GM18511 (cell line): Measurements from ENCODE around the gene PLTP.
"Not testable (repeated sequence)": the region's sequence is repeated elsewhere in the genome, so short reads cannot be mapped to it uniquely, and the experiment has no call there.

Experiments used
- ATAC-seq: cut with Tn5 transposase; IDR thresholded peaks from one replicate; pipeline ENCODE4 v1.9.1; 2021; ENCODE audit warnings: mild to moderate bottlenecking, moderate library complexity; ENCODE audit not compliant: unreplicated experiment

Gene PLTP

DNA sequence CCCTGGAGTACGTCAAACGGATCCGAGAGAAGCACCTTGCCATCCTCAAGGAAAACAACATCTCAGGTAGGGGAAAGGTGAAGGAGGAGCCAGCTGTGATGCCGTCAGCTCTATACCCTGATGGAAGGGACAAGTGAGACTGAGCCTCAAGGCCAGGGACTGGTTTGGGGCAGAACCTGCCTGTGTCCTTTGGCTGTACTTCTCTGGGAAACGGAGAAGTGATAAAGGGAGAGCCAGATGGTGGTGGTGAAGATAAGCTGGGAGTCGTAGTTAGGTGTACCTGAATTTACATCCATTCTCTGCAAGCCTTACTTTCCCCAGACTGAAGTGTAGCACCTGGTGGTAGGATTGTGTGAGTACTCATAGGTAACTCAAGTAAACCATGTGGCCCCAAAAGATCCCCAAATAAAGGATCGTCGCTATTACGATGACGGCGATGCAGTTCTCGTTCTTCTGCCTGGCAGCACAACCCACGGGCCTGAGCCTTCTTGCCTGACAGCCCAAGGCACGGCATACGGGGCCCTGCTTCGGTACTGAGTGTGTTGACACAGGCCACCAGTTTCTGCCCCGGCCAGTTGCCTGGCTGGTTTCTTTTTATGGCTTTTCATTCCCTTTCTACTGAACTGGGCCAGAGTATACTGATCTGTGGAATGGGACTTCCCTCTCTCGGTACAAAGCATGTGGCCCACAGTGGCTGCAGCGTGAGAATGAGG, 33.2 kb upstream of the PLTP start:
- no peak for ATAC-seq

GRCh38 chr20:45944151-45944964, 32.4 kb upstream of the PLTP start:
- no peak for ATAC-seq

DNA sequence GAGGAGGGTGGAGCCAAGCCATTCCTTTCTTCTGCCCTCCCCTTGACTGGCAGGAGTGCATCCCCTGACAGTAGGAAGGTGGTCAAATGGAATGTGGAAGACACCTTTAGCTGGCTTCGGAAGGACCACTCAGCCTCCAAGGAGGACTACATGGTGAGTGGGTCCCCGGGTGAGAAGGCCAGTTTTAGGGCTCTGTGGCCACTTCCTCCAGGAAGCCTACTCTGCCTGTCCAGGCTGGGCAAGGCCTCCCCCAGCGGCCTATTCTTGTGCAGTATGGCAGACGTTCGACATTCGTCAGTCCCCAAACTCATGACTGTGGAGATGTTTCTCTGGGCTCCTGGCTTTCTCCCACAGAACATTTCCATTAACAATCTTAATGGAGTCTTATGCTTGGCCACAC, 31.7 kb upstream of the PLTP start:
- no peak for ATAC-seq

DNA sequence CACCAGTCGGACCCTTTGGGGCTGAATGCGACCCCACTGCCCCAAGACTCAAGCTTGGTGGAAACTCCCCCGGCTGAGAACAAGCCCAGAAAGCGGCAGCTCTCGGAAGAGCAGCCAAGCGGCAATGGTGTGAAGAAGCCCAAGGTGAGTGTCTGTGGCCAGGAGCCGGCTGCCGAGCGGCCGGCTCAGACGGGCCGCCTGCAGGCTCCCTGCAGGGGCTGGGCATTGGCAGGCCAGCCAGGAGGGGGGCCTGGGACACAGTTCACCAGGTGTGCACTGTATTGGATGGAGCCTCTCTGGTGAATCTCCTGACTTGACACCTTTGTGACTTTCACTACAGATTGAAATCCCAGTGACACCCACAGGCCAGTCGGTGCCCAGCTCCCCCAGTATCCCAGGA, 28.5 kb upstream of the PLTP start:
- no peak for ATAC-seq

DNA sequence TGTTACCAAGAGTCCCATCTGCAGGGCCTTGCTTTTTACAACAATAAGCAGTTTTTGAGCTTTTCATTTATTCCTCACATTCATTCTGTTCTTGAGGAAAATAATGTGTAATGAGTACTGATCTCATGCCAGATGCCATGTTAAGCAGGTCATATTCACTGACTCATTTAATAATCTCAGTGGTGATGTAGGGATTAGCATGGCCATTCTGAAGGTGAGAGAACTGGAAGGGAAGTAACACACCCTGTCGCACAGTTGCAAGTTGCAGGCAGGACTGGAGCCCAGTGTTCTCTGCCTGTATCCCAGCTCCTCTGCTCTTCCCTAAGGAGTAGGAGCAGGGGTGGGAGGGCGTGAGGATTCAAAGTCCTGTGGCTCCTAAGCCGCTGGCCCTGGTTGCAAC, 28.1 kb upstream of the PLTP start:
- no peak for ATAC-seq

- no peak for ATAC-seq
These were observed 26.9 kb upstream of the PLTP start for GRCh38 chr20:45938727-45939438.

GRCh38 chr20:45937765-45938164, 25.8 kb upstream of the PLTP start:
- ATAC-seq, result no peak

GRCh38 chr20:45935416-45936046, 23.6 kb upstream of the PLTP start:
- ATAC-seq, result peak; percentile 21

DNA sequence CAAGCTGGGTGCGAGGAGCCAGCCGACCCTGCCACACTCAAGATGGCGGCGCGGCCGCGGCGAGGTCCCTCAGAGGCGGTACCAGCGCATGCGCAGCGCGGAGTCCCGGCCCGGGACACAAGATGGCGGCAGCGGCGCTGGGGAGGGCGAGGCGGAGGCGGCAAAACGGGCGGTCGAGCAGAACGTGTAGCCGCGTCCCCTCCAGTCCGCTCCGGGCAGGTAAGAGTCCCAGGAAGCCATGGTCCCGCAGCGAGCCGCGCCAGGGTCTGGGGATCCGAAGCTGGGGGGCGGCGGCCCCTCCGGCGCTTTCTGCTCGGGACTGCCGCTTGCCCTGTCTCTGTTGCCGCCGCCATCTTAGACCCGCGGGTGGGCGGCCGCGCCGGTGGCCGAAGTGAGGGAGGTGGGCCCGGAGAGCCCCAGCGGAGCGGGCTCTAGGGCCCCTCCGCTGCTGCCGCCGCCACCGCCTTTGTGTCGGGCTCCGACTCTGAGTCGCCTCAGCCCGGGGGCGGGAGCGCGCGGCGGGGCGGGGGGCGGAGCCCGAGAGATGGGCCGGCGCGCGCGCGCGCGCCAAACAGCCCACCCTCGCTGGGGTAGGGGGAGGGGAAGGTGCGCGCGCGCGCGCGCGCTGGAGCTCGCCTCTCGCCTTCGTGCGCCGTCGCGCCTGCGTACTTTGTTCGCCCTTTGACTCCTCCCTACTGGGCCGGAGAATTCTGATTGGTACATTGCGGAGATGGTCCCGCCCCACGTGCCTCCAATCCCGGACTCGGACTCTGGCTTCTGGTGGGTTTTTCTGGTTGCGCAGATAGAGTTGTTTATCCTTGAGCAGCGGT, 22.8 kb upstream of the PLTP start, which contains the start of gene PCIF1:
TSS of gene PCIF1 (plus strand) at position 98 of the 830 bp plus-strand sequence. CDS start 4,317 bp downstream, outside the sequence.
- peak; percentile 81 for ATAC-seq

- peak; percentile 29 for ATAC-seq
These were observed 22.2 kb upstream of the PLTP start for GRCh38 chr20:45934046-45934585.

DNA sequence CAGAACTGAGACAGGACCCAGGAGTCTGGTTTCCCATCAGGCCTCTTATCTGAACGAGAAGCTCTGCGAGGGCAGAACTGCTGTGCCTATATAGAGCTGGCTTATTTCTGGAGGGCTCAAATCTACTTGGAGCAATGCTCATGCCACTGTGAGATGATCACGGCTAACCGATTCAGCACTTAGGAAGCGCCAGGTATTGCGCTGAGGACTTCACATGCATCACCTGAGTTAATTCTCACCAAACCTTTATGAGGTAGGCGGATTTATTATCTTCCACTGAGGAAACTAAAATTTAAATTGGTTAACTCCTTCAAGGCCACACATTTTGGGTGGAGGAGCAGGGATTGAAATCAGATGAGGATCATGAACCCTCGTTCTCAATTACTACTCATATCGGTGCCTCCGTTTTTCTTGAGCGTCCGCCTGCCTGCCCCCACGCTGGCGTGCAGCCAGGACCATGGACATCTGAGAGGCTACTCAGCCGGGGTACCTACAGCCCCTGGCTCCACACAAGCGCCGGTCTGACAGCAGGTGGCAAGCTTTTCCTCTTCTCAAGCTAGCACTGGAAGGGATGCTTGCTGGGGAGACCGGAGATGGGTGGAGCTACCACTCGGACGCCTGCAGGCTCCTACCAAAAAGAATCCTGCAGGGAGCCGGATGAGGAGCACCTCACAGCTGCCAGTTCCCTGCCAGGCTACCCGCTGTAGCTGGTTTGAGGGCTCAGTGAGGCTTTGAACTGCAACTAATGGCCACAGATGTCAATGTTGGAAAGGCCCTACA, 21.5 kb upstream of the PLTP start:
- ATAC-seq, result no peak

DNA sequence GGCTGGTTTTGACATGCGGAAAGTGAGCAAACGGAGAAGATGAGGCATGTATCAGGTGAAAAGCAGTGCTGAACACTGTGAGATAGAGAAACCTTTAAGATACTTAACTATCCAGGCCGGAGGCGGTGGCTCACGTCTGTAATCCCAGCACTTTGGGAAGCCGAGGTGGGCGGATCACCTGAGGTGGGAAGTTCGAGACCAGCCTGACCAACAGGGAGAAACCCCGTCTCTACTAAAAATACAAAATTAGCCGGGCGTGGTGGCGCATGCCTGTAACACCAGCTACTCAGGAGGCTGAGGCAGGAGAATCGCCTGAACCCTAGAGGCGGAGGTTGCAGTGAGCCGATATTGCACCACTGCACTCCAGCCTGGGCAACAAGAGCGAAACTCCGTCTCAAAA, 19.7 kb upstream of the PLTP start:
- ATAC-seq, result not testable (repeated sequence)

GRCh38 chr20:45927071-45927878, 15.3 kb upstream of the PLTP start:
- ATAC-seq, result no peak

DNA sequence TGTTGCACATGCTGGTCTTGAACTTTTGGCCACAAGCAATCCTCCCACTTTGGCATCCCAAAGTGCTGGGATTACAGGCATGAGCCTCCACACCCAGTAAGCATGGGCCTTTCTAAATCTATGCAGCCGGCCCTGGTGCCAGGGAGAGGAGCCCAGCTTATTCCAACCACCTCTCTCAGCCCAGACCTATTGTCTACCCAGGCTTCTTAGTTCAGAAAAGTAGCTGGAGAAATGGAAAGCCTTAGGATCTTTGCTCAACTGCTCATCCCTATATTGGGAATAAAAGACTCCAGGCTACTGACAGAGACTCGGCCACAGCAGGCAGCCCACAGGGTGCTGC, 14.7 kb upstream of the PLTP start:
- ATAC-seq, result no peak

DNA sequence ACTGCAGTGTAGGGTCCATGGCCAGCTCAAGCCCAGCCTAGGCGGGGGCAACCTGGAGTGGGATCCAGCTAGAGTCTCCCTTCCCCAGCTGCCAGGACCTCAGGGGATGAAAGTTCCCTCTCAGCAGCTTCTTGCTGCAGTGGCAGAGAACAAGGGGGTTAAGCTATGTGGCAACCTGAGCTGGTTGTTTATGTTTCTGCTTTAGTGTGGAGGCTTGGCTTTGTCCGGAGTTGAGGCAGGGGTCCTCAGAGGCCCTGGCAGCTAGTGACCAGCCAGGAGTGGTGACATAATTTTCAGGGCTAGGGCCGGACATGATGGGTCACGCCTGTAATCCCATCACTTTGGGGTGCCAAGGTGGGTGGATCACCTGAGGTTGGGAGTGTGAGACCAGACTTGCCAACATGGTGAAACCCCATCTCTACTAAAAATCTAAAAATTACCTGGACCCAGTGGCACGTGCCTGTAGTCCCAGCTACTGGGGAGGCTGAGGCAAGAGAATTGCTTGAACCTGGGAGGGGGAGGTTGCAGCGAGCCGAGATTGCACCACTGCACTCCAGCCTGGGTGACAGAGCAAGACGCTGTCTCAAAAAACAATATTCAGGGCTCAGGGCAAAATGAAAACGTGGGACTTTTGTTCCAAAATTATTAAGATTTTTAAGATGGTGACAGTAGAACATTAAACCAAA, 14.0 kb upstream of the PLTP start:
- no peak for ATAC-seq

- ATAC-seq, result no peak
These were observed 12.7 kb upstream of the PLTP start for GRCh38 chr20:45924391-45925261.
